Activated naive CD4-positive, alpha-beta T cell treated with anti-CD3 and anti-CD28 coated beads, Interleukin-2, amount 10 ng/mL, durations not matched to agents 7 days and 5 days (primary cell): ENCODE measurements around the gene IFI30.
A peak's percentile ranks its signal among the peaks of the same experiment; 100 is the strongest.

Source experiments
- CTCF ChIA-PET: fragments of 350-600 bp; sonication (Branson Sonifier 250); formaldehyde crosslinking; loops from one replicate; lab custom pipeline; 2021; ENCODE audit warnings: antibody characterized with exemption; lab: Charles Lee
- DNase-seq: peaks from one replicate; pipeline ENCODE4 v3.0.0-alpha.2; 2020
- H3K27ac Mint-ChIP-seq: one replicate; pipeline ENCODE4 v1.8.0; 2021; ENCODE audit warnings: mild to moderate bottlenecking, moderate library complexity, mixed read lengths
- H3K27me3 Mint-ChIP-seq: one replicate; pipeline ENCODE4 v1.8.0; 2021; ENCODE audit warnings: mild to moderate bottlenecking, mixed read lengths
- H3K36me3 Mint-ChIP-seq: one replicate; pipeline ENCODE4 v1.8.0; 2021; ENCODE audit warnings: mixed read lengths
- H3K4me1 Mint-ChIP-seq: one replicate; pipeline ENCODE4 v1.8.0; 2021; ENCODE audit warnings: mixed read lengths
- H3K4me3 Mint-ChIP-seq: one replicate; pipeline ENCODE4 v1.8.0; 2021; ENCODE audit warnings: mild to moderate bottlenecking, moderate library complexity, mixed read lengths
- H3K9me3 Mint-ChIP-seq: one replicate; pipeline ENCODE4 v1.8.0; 2021; ENCODE audit warnings: mixed read lengths

Gene IFI30

DNA sequence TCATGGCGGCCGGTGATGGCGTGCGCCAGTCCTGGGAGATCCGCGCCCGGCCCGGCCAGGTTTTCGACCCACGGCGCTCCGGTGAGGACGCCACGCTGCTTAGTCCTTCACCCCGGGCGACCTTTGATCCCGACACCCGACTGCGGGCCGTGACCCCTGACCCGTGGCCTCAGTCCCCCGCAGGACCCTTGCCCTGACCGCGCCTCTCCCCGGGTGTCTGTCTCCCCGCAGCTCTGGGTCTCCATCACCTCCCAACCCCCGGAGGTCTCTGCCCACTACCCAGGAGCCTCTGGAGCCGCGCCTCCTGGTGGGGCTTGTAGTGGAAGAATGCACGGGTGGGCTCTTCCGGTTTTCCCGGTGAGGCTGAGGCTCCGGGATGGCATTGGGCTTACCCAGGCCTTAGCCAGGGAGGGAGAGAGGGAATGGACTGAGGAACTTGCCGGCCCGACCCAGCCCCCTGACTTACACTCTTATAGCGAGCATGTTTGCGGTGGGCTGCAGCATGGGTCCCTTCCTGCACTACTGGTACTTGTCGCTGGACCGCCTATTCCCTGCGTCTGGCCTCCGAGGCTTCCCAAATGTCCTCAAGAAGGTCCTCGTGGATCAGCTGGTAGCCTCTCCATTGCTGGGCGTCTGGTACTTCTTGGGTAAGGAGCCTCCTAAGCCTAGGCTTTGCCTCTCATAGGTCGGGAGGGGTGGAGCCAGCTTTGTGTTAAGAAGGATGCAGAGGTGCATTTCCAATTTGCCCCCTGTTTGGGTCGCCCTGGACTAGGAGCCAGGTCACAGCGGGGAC lies 20.0 kb downstream of the IFI30 start:
- no peaks in the 10 kb centered on the region for H3K27me3 Mint-ChIP-seq
- CTCF ChIA-PET = interaction anchor here (0.9 to 1.7 kb wide), 6 partner anchors 14 to 255 kb away, joined by 3 to 5 read pairs (median 3); a partner anchor contains a TSS
- H3K4me3 Mint-ChIP-seq = peak overlapping the region; percentile 79
- peaks cover 7% of the 10 kb centered on the region for H3K36me3 Mint-ChIP-seq
- peak overlapping the region; percentile 95 for H3K27ac Mint-ChIP-seq
- H3K9me3 Mint-ChIP-seq = no peaks in the 10 kb centered on the region
- DNase-seq = no peak
- H3K4me1 Mint-ChIP-seq = peaks cover 28% of the 10 kb centered on the region

DNA sequence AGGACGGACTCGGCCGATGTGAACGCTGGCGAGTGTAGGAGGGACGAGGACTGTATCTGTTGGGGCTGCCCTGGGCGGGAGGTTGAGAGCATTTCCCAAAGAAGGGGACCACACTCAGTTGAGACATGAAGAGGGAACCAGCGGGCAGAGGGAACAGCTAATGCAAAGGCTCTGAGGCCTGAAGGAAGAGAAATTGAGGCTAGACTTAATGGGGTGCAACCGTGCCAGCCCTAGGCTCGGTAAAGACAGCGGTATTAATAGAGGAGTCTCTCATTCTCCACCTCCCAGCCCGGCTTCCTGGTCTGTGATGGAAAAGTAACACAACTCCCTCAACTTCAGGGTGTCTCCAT lies 20.5 kb downstream of the IFI30 start:
- CTCF ChIA-PET = interaction anchor here (0.9 kb wide), 1 partner anchor 26 kb away, joined by 3 read pairs; no protein-coding TSS in a partner anchor
- no peak for DNase-seq
- peaks cover 12% of the 10 kb centered on the region for H3K36me3 Mint-ChIP-seq

GRCh38 chr19:18194554-18195238 lies 21.1 kb downstream of the IFI30 start:
- Mint-ChIP-seq H3K27ac (peak overlapping the region; percentile 65), H3K9me3 (no peaks in the 10 kb centered on the region)

More for the DNA sequence above, 20.5 kb downstream of the IFI30 start:
- peaks cover 28% of the 10 kb centered on the region for H3K4me1 Mint-ChIP-seq
- no peaks in the 10 kb centered on the region for H3K9me3 Mint-ChIP-seq
- peak overlapping the region; percentile 79 for H3K4me3 Mint-ChIP-seq
- H3K27ac Mint-ChIP-seq = peak overlapping the region; percentile 95
- H3K27me3 Mint-ChIP-seq = no peaks in the 10 kb centered on the region

GRCh38 chr19:18196511-18196845 lies 22.9 kb downstream of the IFI30 start:
- Mint-ChIP-seq H3K4me3 (no peak overlapping the region), H3K4me1 (peaks cover 28% of the 10 kb centered on the region), H3K27me3 (no peaks in the 10 kb centered on the region), H3K27ac (no peak overlapping the region), H3K9me3 (no peaks in the 10 kb centered on the region), H3K36me3 (peaks cover 15% of the 10 kb centered on the region)
- DNase-seq = no peak
- CTCF ChIA-PET = interaction anchor here (0.6 kb wide), 2 partner anchors 17 to 143 kb away, joined by 3 read pairs; no protein-coding TSS in a partner anchor

More at GRCh38 chr19:18194554-18195238, 21.1 kb downstream of the IFI30 start:
- Mint-ChIP-seq H3K4me3 (peak overlapping the region; percentile 79), H3K36me3 (peaks cover 13% of the 10 kb centered on the region), H3K4me1 (peaks cover 28% of the 10 kb centered on the region), H3K27me3 (no peaks in the 10 kb centered on the region)
- peak; percentile 48 for DNase-seq
- CTCF ChIA-PET = no interaction called here

- H3K27me3 Mint-ChIP-seq = no peaks in the 10 kb centered on the region
- H3K36me3 Mint-ChIP-seq = peaks cover 15% of the 10 kb centered on the region
- CTCF ChIA-PET = interaction anchor here (0.6 to 1.5 kb wide), 3 partner anchors 16 to 142 kb away, joined by 3 to 4 read pairs (median 3); no protein-coding TSS in a partner anchor
- no peak overlapping the region for H3K27ac Mint-ChIP-seq
- DNase-seq = no peak
- H3K4me3 Mint-ChIP-seq = no peak overlapping the region
- H3K9me3 Mint-ChIP-seq = no peaks in the 10 kb centered on the region
- H3K4me1 Mint-ChIP-seq = peaks cover 26% of the 10 kb centered on the region
These were observed 23.7 kb downstream of the IFI30 start for GRCh38 chr19:18197306-18197705.

- Mint-ChIP-seq H3K27me3 (no peaks in the 10 kb centered on the region), H3K9me3 (no peaks in the 10 kb centered on the region), H3K4me3 (no peak overlapping the region), H3K27ac (no peak overlapping the region), H3K4me1 (peaks cover 30% of the 10 kb centered on the region), H3K36me3 (peaks cover 15% of the 10 kb centered on the region)
- no peak for DNase-seq
- CTCF ChIA-PET = interaction anchor here (1.5 kb wide), 1 partner anchor 128 kb away, joined by 4 read pairs; no protein-coding TSS in a partner anchor
These were observed 24.3 kb downstream of the IFI30 start for GRCh38 chr19:18197941-18198340.

DNA sequence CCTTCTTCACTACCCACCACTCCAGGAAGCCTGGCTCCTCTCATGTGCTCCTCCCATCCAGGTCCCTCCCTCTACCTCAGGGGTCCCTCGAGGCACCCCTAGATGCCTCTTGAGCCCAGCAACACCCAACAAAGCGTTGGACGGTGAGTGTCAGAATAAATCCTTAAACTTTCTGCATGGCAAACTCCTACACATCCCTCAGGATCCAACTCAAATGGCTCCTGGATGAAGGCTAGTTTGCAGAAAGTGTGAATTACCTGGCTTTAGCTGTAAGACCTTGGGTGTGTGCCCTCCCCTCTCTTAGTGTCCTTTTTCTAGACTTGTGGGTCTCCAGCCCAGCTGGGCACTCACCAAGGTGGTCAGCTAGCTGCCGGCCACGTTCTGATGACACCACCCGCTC lies 24.8 kb downstream of the IFI30 start:
- Mint-ChIP-seq H3K9me3 (no peaks in the 10 kb centered on the region), H3K27me3 (no peaks in the 10 kb centered on the region), H3K4me1 (peaks cover 31% of the 10 kb centered on the region), H3K4me3 (no peak overlapping the region), H3K36me3 (peaks cover 15% of the 10 kb centered on the region), H3K27ac (peak overlapping the region; percentile 30)
- no peak for DNase-seq
- CTCF ChIA-PET = interaction anchor here (1.5 kb wide), 1 partner anchor 128 kb away, joined by 4 read pairs; no protein-coding TSS in a partner anchor

GRCh38 chr19:18202397-18202777 lies 28.8 kb downstream of the IFI30 start:
- Mint-ChIP-seq H3K4me1 (peaks cover 23% of the 10 kb centered on the region), H3K4me3 (peak overlapping the region; percentile 96), H3K27ac (no peak overlapping the region), H3K36me3 (peaks cover 15% of the 10 kb centered on the region), H3K27me3 (peaks cover 18% of the 10 kb centered on the region), H3K9me3 (no peaks in the 10 kb centered on the region)
- DNase-seq = no peak
- CTCF ChIA-PET = interaction anchor here (1.2 to 1.7 kb wide), 3 partner anchors 50 to 126 kb away, joined by 3 to 5 read pairs (median 3); no protein-coding TSS in a partner anchor

DNA sequence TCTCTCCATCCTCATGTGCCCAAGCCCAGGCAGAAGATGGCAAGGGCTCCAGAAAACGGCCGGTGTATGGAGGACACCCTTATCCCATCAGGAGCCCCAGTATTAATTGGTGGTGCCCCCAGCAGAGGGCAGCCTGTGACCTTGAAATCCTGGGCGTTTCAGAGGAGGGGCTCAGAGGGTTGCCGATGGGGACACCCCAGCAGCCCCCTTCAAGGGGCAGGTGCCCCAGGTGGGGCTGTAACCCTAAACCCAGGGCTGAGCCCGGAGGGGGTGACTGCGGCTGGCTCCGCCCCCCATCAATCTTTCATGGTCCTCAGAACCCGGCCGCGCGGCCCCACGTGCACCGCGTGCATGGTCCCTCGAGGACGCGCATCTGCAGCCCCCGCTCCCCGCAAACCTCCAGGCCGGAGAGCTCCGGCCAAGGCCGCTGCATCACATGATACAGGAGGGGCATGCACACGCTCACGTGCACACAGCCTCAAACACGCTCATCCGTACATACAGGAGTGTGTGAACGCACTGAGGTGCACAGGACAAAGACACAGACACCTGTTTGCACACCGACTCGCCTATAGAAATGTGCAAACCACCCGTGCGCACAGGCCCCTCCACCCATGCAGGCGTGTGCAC lies 29.3 kb downstream of the IFI30 start:
- H3K27me3 Mint-ChIP-seq = peaks cover 19% of the 10 kb centered on the region
- H3K36me3 Mint-ChIP-seq = peaks cover 14% of the 10 kb centered on the region
- H3K27ac Mint-ChIP-seq = peak overlapping the region; percentile 92
- CTCF ChIA-PET = interaction anchor here (0.9 to 8.6 kb wide), 5 partner anchors 48 to 209 kb away, joined by 3 to 134 read pairs (median 5); a partner anchor contains a TSS
- H3K9me3 Mint-ChIP-seq = no peaks in the 10 kb centered on the region
- H3K4me1 Mint-ChIP-seq = peaks cover 23% of the 10 kb centered on the region
- peak; percentile 63 for DNase-seq
- peak overlapping the region; percentile 96 for H3K4me3 Mint-ChIP-seq

DNA sequence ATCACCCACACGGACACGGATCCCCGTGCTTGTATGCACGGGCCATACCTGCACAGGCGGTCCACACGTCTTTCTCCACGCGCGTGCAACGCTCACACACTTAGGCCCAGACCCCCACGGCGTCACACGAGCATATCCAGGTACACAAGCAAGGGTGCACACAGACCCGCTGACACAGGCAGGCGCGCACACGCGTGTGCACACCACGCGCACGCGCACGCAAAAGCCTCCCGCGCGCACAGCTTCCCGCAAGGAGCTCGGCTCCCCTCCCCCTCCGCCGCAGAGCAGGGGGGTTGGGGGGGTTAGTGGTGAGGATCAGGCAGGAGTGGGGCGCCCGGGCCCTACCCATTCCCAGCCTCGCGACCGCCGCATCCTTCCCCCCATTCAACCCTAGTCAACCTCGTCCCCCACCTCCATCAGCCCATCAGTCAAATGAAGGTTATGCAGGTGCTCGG lies 29.8 kb downstream of the IFI30 start:
- Mint-ChIP-seq H3K36me3 (peaks cover 10% of the 10 kb centered on the region), H3K4me3 (peak overlapping the region; percentile 96), H3K27me3 (peaks cover 24% of the 10 kb centered on the region), H3K9me3 (no peaks in the 10 kb centered on the region), H3K27ac (peak overlapping the region; percentile 92), H3K4me1 (peaks cover 23% of the 10 kb centered on the region)
- CTCF ChIA-PET = interaction anchor here (0.9 to 8.6 kb wide), 6 partner anchors 48 to 208 kb away, joined by 3 to 134 read pairs (median 4); a partner anchor contains a TSS
- peak; percentile 71 for DNase-seq

DNA sequence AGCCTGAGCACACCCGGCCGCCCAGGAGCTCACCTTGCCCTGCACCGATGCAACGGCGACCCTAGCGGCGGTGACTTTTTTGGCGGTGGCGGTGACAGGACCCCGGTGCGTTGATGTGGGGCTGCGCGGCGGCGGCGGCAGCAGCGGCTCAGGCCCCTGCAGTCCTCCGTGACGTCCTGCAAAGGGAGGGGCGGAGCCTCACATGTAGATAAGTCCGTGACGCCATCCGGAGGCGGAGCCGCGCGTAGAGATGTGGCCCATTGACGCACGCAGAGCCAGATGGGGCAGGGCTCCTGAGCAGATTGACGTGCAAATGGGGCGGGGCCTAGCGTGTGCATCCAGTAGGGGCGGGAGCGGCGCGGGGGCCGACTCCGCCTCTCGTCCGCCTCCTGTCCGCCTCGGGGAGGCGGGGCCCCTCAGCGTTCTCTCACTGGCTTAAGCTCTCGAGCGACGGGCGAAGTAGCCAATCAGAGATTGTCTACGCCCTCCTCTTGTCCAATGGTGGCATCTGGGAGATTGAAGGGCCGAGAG lies 30.3 kb downstream of the IFI30 start, which contains the start of gene RAB3A:
Gene RAB3A, minus strand, starts transcription at position 180 of the 531 bp plus-strand sequence. CDS start 1,302 bp downstream, outside the sequence.
- H3K36me3 Mint-ChIP-seq = peaks cover 5% of the 10 kb centered on the region
- peak within 1 kb of the TSS; percentile 96 for H3K4me3 Mint-ChIP-seq
- CTCF ChIA-PET = interaction anchor here (0.9 to 8.6 kb wide), 6 partner anchors 47 to 208 kb away, joined by 3 to 134 read pairs (median 4); a partner anchor contains a TSS
- H3K9me3 Mint-ChIP-seq = no peaks in the 10 kb centered on the region
- peaks cover 29% of the 10 kb centered on the region for H3K27me3 Mint-ChIP-seq
- peak within 1 kb of the TSS; percentile 94 for H3K27ac Mint-ChIP-seq
- DNase-seq = peak; percentile 100
- H3K4me1 Mint-ChIP-seq = peaks cover 23% of the 10 kb centered on the region

- Mint-ChIP-seq H3K27me3 (peaks cover 32% of the 10 kb centered on the region), H3K36me3 (peaks cover 2% of the 10 kb centered on the region), H3K27ac (peak overlapping the region; percentile 94), H3K4me1 (peaks cover 23% of the 10 kb centered on the region), H3K9me3 (no peaks in the 10 kb centered on the region), H3K4me3 (peak overlapping the region; percentile 96)
- DNase-seq = peak; percentile 65
- CTCF ChIA-PET = interaction anchor here (0.9 to 8.6 kb wide), 8 partner anchors 13 to 141 kb away, joined by 3 to 134 read pairs (median 4); a partner anchor contains a TSS
These were observed 31.0 kb downstream of the IFI30 start for GRCh38 chr19:18204394-18205199.
